ENCODE results near the gene CYP27B1. TPM values are rescaled to one million over a fixed set of nuclear protein-coding genes. Genes with fewer than 3 reads are reported as not detected.
A peak's percentile ranks its signal among the peaks of the same experiment; 100 is the strongest.

The CYP27B1 gene
- polyA plus RNA-seq, 1 experiment, result 0.29 TPM

DNA sequence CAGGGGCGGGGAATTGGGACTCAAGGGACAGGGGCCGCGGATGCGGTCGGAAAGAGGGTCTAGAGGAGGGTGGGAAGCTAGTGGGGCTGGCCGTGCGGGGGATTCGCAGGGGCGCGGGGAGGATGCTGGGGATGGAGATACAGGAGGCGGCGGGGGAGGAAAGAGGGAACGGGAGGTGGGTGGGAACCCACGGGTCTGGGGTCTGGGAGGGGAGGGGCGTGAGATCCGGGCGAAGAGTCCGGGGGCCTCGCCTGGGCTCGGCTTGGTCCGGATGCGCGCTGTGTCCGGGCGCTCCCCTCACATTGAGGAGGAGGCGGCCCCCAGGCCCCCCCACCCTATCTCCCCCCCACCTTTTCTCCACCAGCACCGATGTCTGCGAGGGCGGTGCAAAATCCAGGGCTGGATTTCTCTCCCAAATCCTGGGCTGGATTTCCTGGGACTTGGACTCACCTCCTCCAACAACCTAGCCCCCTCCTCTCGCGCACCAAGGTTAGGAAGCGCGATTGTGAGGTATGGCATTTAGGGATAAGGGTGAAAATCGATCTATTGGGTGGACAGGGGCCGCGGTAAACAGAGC is 28.1 kb downstream of the CYP27B1 start, which contains the start of gene AGAP2:
TSS of gene AGAP2 (minus strand) at position 82 of the 577 bp plus-strand sequence. CDS start 496 bp downstream, outside the sequence.
- peaks cover 82% of the 10 kb centered on the region for H3K27me3 ChIP-seq (ENCODE audit: control insufficient read depth, insufficient read depth, low read length)
- peak within 1 kb of the TSS; percentile 7 for H3K4me3 ChIP-seq (ENCODE audit: low read depth, low read length)
- POLR2A ChIA-PET, result interaction anchor here (0.5 kb wide), 1 partner anchor 119 kb away, joined by 7 read pairs; no protein-coding TSS in a partner anchor
- no peak within 1 kb of the TSS for H3K27ac ChIP-seq (ENCODE audit: low read depth, low read length)
- CTCF ChIA-PET, result interaction anchor here (1.0 kb wide), 1 partner anchor 13 kb away, joined by 5 read pairs; no protein-coding TSS in a partner anchor
- no peaks in the 10 kb centered on the region; the same call in 1 of the 2 replicates for H3K9me3 ChIP-seq (ENCODE audit: control insufficient read depth, insufficient read depth, low read length)
- no peak for DNase-seq (ENCODE audit: low read depth, low spot score)
- TF ChIP-seq, protein P1, sequence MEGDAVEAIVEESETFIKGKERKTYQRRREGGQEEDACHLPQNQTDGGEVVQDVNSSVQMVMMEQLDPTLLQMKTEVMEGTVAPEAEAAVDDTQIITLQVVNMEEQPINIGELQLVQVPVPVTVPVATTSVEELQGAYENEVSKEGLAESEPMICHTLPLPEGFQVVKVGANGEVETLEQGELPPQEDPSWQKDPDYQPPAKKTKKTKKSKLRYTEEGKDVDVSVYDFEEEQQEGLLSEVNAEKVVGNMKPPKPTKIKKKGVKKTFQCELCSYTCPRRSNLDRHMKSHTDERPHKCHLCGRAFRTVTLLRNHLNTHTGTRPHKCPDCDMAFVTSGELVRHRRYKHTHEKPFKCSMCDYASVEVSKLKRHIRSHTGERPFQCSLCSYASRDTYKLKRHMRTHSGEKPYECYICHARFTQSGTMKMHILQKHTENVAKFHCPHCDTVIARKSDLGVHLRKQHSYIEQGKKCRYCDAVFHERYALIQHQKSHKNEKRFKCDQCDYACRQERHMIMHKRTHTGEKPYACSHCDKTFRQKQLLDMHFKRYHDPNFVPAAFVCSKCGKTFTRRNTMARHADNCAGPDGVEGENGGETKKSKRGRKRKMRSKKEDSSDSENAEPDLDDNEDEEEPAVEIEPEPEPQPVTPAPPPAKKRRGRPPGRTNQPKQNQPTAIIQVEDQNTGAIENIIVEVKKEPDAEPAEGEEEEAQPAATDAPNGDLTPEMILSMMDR (IDR thresholded peaks at IDR 0.05; ENCODE audit: low read depth, low read length), result no peak

GRCh38 chr12:57737467-57738460 is 29.1 kb downstream of the CYP27B1 start:
- Histone ChIP-seq H3K9me3 (ENCODE audit: control insufficient read depth, insufficient read depth, low read length) (no peaks in the 10 kb centered on the region; the same call in 1 of the 2 replicates), H3K4me3 (ENCODE audit: low read depth, low read length) (peak overlapping the region; percentile 7; the same call in 1 of the 2 replicates), H3K27ac (ENCODE audit: low read depth, low read length) (no peak overlapping the region), H3K27me3 (ENCODE audit: control insufficient read depth, insufficient read depth, low read length) (peaks cover 91% of the 10 kb centered on the region)
- no peak for DNase-seq (ENCODE audit: low read depth, low spot score)
- ChIA-PET POLR2A (interaction anchor here (2.2 kb wide), 1 partner anchor 11 kb away, joined by 10 read pairs; no protein-coding TSS in a partner anchor), CTCF (interaction anchor here (1.0 to 2.6 kb wide), 4 partner anchors 11 to 279 kb away, joined by 4 to 9 read pairs (median 6); no protein-coding TSS in a partner anchor)
- TF ChIP-seq, protein P1 (IDR thresholded peaks at IDR 0.05; ENCODE audit: low read depth, low read length), result peak; percentile 46

- TF ChIP-seq, protein P1 (IDR thresholded peaks at IDR 0.05; ENCODE audit: low read depth, low read length), result no peak
- Histone ChIP-seq H3K4me3 (ENCODE audit: low read depth, low read length) (no peak overlapping the region), H3K27ac (ENCODE audit: low read depth, low read length) (no peak overlapping the region), H3K9me3 (ENCODE audit: control insufficient read depth, insufficient read depth, low read length) (no peaks in the 10 kb centered on the region; the same call in 1 of the 2 replicates), H3K27me3 (ENCODE audit: control insufficient read depth, insufficient read depth, low read length) (peaks cover 92% of the 10 kb centered on the region)
- CTCF ChIA-PET, result interaction anchor here (1.1 to 2.6 kb wide), 3 partner anchors 10 to 278 kb away, joined by 4 to 9 read pairs (median 8); no protein-coding TSS in a partner anchor
- no peak for DNase-seq (ENCODE audit: low read depth, low spot score)
- POLR2A ChIA-PET, result interaction anchor here (1.9 to 2.2 kb wide), 2 partner anchors 8 to 11 kb away, joined by 8 to 10 read pairs; partner anchors contain the start of gene TSPAN31
These were observed 30.0 kb downstream of the CYP27B1 start for GRCh38 chr12:57736741-57737466.

DNA sequence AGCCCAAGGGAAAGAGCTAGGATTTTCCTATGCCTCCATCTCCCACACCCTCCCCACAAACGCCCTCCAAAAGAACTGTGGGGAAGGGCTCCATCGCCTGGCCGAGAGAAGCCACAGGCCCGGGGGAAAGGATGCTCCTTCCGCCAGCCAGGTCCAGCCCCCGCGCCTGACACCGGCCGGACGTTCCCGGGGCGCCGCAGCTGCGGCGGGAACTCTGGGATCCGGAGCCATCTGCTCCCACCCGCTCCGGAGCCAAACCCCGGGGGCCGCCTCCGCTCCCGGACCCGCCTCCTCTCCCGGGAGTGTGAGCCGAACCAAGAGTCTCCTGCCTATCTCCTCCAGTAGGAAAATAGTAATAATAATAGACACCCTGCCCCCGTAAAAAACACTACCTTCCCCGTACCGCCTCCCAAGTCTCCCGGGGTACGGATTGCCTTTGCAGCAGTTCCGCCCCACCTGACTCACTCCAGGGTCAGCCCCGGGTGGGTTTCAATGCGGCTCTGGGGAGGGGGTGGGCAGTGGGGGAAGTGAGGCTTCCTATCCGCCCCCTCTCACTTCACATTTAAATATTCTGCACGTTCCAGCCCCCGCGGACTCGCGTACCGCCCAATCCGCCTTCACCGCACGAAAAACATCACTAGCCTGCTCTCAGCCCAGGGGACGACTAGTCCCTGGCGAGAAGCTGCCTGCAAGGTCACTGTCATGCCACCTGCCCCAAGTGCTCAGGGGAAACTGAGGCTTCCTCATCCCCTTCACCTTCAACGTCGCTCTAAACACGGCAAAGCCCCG is 30.7 kb downstream of the CYP27B1 start:
- peaks cover 88% of the 10 kb centered on the region for H3K27me3 ChIP-seq (ENCODE audit: control insufficient read depth, insufficient read depth, low read length)
- no peak overlapping the region for H3K27ac ChIP-seq (ENCODE audit: low read depth, low read length)
- peak overlapping the region; percentile 35 for H3K4me3 ChIP-seq (ENCODE audit: low read depth, low read length)
- H3K9me3 ChIP-seq (ENCODE audit: control insufficient read depth, insufficient read depth, low read length), result no peaks in the 10 kb centered on the region; the same call in 1 of the 2 replicates
- TF ChIP-seq, protein P1 (IDR thresholded peaks at IDR 0.05; ENCODE audit: low read depth, low read length), result peak; percentile 51
- ChIA-PET POLR2A (interaction anchor here (1.9 to 2.2 kb wide), 2 partner anchors 9 to 10 kb away, joined by 8 to 10 read pairs; partner anchors contain the start of gene TSPAN31), CTCF (interaction anchor here (1.1 to 2.6 kb wide), 4 partner anchors 10 to 278 kb away, joined by 8 to 19 read pairs (median 10); no protein-coding TSS in a partner anchor)
- no peak for DNase-seq (ENCODE audit: low read depth, low spot score)

Data from AG04450 (cell line).